ENCODE data around the gene TMEM236. TPM values are rescaled to one million over a fixed set of nuclear protein-coding genes. Genes with fewer than 3 reads are reported as not detected.

Gene TMEM236, protein sequence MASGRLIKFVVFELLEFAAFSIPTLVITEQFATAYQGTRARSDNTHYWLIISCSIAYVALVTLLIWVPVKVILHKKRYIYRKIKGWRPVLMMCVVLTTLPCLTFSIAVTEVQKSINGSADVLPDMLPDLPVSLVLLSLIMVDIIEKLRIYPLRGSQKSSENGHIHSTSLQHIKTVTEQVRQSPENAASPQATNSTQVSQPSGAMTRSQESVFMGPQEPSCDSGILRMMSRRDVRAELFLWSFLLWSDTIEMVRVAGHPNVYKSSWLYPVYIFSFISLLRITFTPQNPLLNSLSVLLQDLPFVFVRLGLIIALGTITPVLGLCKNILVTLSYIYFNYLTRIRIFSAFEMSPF
- under 1 TPM; 0.01 to 0.08 TPM for polyA plus RNA-seq

GRCh38 chr10:17751781-17752445 is at the start of gene TMEM236:
TSS of gene TMEM236 (plus strand) at chr10:17752201. CDS start at chr10:17752296, 95 bp downstream.
- Histone ChIP-seq H3K4me1 (ENCODE audit: control insufficient read depth in 2 of 2, insufficient read depth in 2 of 2, low read length in 1 of 2) (no peaks in the 10 kb centered on the region), H3K27ac (ENCODE audit: low read depth in 2 of 2, low read length in 1 of 2) (no peak within 1 kb of the TSS), H3K36me3 (ENCODE audit: control insufficient read depth in 2 of 2, insufficient read depth in 2 of 2, low read length in 1 of 2) (no peaks in the 10 kb centered on the region), H3K4me3 (ENCODE audit: low read depth in 1 of 2, low read length in 2 of 2) (no peak within 1 kb of the TSS), H3K27me3 (ENCODE audit: control insufficient read depth in 1 of 2, insufficient read depth in 2 of 2, low read length in 2 of 2) (no peaks in the 10 kb centered on the region), H3K9me3 (ENCODE audit: control insufficient read depth in 2 of 2, insufficient read depth in 1 of 2, low read depth in 1 of 2, low read length in 1 of 2) (no peaks in the 10 kb centered on the region)
- 70 to 72% methylated on average over 9 of the region's 9 CpGs for WGBS, 2 donors

GRCh38 chr10:17703706-17704105 is 48.3 kb upstream of the TMEM236 start:
- Histone ChIP-seq H3K27me3 (ENCODE audit: control insufficient read depth in 1 of 2, insufficient read depth in 2 of 2, low read length in 2 of 2) (no peaks in the 10 kb centered on the region), H3K4me1 (ENCODE audit: control insufficient read depth in 2 of 2, insufficient read depth in 2 of 2, low read length in 1 of 2) (no peaks in the 10 kb centered on the region), H3K9me3 (ENCODE audit: control insufficient read depth in 2 of 2, insufficient read depth in 1 of 2, low read depth in 1 of 2, low read length in 1 of 2) (no peaks in the 10 kb centered on the region), H3K4me3 (ENCODE audit: low read depth in 1 of 2, low read length in 2 of 2) (no peak overlapping the region), H3K36me3 (ENCODE audit: control insufficient read depth in 2 of 2, insufficient read depth in 2 of 2, low read length in 1 of 2) (peaks cover 0 to 4% of the 10 kb centered on the region in 2 donors), H3K27ac (ENCODE audit: low read depth in 2 of 2, low read length in 1 of 2) (no peak overlapping the region)
- WGBS, 2 donors: 96 to 97% methylated on average over 3 of the region's 3 CpGs

GRCh38 chr10:17708821-17709220 is 43.2 kb upstream of the TMEM236 start:
- H3K27ac ChIP-seq (ENCODE audit: low read depth in 2 of 2, low read length in 1 of 2): no peak overlapping the region
- 95 to 96% methylated on average over 10 of the region's 10 CpGs for WGBS, 2 donors
- no peaks in the 10 kb centered on the region for H3K4me1 ChIP-seq (ENCODE audit: control insufficient read depth in 2 of 2, insufficient read depth in 2 of 2, low read length in 1 of 2)
- no peak overlapping the region for H3K4me3 ChIP-seq (ENCODE audit: low read depth in 1 of 2, low read length in 2 of 2)
- H3K9me3 ChIP-seq (ENCODE audit: control insufficient read depth in 2 of 2, insufficient read depth in 1 of 2, low read depth in 1 of 2, low read length in 1 of 2): no peaks in the 10 kb centered on the region
- H3K36me3 ChIP-seq (ENCODE audit: control insufficient read depth in 2 of 2, insufficient read depth in 2 of 2, low read length in 1 of 2): peaks cover 14 to 19% of the 10 kb centered on the region in 2 donors
- H3K27me3 ChIP-seq (ENCODE audit: control insufficient read depth in 1 of 2, insufficient read depth in 2 of 2, low read length in 2 of 2): no peaks in the 10 kb centered on the region

- Histone ChIP-seq H3K9me3 (ENCODE audit: control insufficient read depth in 2 of 2, insufficient read depth in 1 of 2, low read depth in 1 of 2, low read length in 1 of 2) (no peaks in the 10 kb centered on the region), H3K36me3 (ENCODE audit: control insufficient read depth in 2 of 2, insufficient read depth in 2 of 2, low read length in 1 of 2) (peaks cover 16 to 21% of the 10 kb centered on the region in 2 donors), H3K4me1 (ENCODE audit: control insufficient read depth in 2 of 2, insufficient read depth in 2 of 2, low read length in 1 of 2) (no peaks in the 10 kb centered on the region), H3K27me3 (ENCODE audit: control insufficient read depth in 1 of 2, insufficient read depth in 2 of 2, low read length in 2 of 2) (no peaks in the 10 kb centered on the region), H3K27ac (ENCODE audit: low read depth in 2 of 2, low read length in 1 of 2) (no peak overlapping the region), H3K4me3 (ENCODE audit: low read depth in 1 of 2, low read length in 2 of 2) (no peak overlapping the region)
- 87 to 92% methylated on average over 5 of the region's 5 CpGs for WGBS, 2 donors
Measured at GRCh38 chr10:17709492-17709891, 42.5 kb upstream of the TMEM236 start.

DNA sequence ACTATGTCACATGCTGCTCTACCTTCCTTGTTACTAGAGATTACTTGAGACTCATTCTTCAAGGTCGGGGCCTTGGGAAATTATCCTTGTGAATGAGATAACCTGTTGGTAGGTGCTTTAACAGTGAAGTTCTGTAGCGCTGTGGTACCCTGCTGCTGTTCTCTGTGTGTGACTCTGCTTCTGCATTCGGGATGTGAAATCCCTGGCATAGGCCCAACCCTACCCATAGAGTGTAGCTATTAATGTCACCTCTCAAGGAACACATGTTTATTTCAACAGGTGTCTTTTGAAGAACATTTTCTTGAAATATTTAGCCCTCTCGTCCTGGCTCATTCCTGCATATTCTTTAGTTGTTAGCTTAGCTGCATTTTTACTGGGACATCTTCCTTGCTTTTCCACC is 41.8 kb upstream of the TMEM236 start:
- no peak overlapping the region for H3K4me3 ChIP-seq (ENCODE audit: low read depth in 1 of 2, low read length in 2 of 2)
- H3K4me1 ChIP-seq (ENCODE audit: control insufficient read depth in 2 of 2, insufficient read depth in 2 of 2, low read length in 1 of 2): no peaks in the 10 kb centered on the region
- H3K27ac ChIP-seq (ENCODE audit: low read depth in 2 of 2, low read length in 1 of 2): no peak overlapping the region
- H3K36me3 ChIP-seq (ENCODE audit: control insufficient read depth in 2 of 2, insufficient read depth in 2 of 2, low read length in 1 of 2): peaks cover 18 to 23% of the 10 kb centered on the region in 2 donors
- H3K9me3 ChIP-seq (ENCODE audit: control insufficient read depth in 2 of 2, insufficient read depth in 1 of 2, low read depth in 1 of 2, low read length in 1 of 2): no peaks in the 10 kb centered on the region
- H3K27me3 ChIP-seq (ENCODE audit: control insufficient read depth in 1 of 2, insufficient read depth in 2 of 2, low read length in 2 of 2): no peaks in the 10 kb centered on the region
- WGBS, 2 donors: 87 to 89% methylated on average over 4 of the region's 4 CpGs

- Histone ChIP-seq H3K4me3 (ENCODE audit: low read depth in 1 of 2, low read length in 2 of 2) (no peak overlapping the region), H3K27me3 (ENCODE audit: control insufficient read depth in 1 of 2, insufficient read depth in 2 of 2, low read length in 2 of 2) (no peaks in the 10 kb centered on the region), H3K4me1 (ENCODE audit: control insufficient read depth in 2 of 2, insufficient read depth in 2 of 2, low read length in 1 of 2) (no peaks in the 10 kb centered on the region), H3K27ac (ENCODE audit: low read depth in 2 of 2, low read length in 1 of 2) (no peak overlapping the region), H3K9me3 (ENCODE audit: control insufficient read depth in 2 of 2, insufficient read depth in 1 of 2, low read depth in 1 of 2, low read length in 1 of 2) (no peaks in the 10 kb centered on the region), H3K36me3 (ENCODE audit: control insufficient read depth in 2 of 2, insufficient read depth in 2 of 2, low read length in 1 of 2) (peaks cover 18 to 21% of the 10 kb centered on the region in 2 donors)
- 93 to 96% methylated on average over 5 of the region's 5 CpGs for WGBS, 2 donors
Measured at GRCh38 chr10:17712053-17712452, 39.9 kb upstream of the TMEM236 start.

DNA sequence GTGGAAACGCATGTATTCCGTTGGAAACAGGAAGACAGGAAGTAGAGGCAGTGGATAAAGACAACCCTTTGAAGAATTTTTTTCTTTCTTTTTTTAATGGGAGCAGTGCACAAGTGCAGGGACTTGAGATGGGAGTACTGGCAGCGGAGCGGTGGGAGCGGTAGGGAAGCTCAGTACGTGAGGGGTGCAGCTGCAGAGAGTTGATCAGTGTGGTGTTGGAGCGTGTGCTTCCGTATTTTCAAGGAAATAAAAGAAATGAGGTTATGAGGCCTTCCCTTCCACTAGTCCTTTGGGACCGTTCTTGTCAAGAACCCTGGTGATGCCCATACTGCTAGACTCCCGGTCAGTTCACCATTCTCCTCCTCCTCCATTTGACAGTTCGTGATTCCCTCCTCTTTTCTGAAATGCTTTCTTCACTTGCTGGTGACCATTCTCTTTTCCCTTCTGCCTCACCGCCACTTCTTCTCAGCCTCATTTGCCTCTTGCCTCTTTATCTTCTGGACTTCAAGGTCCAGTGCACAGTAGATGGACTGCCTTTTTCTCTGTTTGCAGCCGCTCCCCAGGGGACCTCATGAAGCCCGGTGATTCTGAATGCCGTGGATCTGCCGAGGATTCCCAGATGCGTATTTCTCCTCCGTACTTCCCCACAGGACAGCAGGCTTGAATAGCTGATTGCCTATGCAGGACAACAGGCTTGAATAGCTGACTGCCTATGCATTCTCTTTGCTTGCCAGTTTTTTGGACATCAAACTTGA is 39.1 kb upstream of the TMEM236 start:
- 87 to 90% methylated on average over 18 of the region's 18 CpGs for WGBS, 2 donors
- H3K27ac ChIP-seq (ENCODE audit: low read depth in 2 of 2, low read length in 1 of 2): no peak overlapping the region
- H3K4me1 ChIP-seq (ENCODE audit: control insufficient read depth in 2 of 2, insufficient read depth in 2 of 2, low read length in 1 of 2): no peaks in the 10 kb centered on the region
- H3K9me3 ChIP-seq (ENCODE audit: control insufficient read depth in 2 of 2, insufficient read depth in 1 of 2, low read depth in 1 of 2, low read length in 1 of 2): no peaks in the 10 kb centered on the region
- H3K4me3 ChIP-seq (ENCODE audit: low read depth in 1 of 2, low read length in 2 of 2): no peak overlapping the region
- peaks cover 18 to 21% of the 10 kb centered on the region in 2 donors for H3K36me3 ChIP-seq (ENCODE audit: control insufficient read depth in 2 of 2, insufficient read depth in 2 of 2, low read length in 1 of 2)
- H3K27me3 ChIP-seq (ENCODE audit: control insufficient read depth in 1 of 2, insufficient read depth in 2 of 2, low read length in 2 of 2): no peaks in the 10 kb centered on the region

DNA sequence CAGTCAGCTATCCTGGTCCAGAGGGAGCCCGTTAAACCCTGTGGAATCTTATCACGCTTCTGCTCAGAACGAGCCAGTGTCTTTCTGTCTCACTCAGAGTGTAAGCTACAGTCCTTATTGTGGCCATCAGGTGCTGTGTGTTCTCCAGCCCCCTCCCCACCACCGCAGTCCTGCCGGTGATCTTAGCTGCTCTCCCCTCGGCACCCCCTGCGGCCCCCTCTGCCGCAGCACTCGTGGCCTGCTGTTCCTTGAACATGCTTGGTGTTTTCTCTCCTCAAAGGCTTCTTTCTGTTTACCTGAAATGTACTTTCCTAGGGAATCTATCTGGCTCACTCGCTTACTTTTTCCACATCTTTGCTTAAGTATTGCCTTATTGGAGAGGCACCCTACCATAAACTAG is 38.2 kb upstream of the TMEM236 start:
- Histone ChIP-seq H3K9me3 (ENCODE audit: control insufficient read depth in 2 of 2, insufficient read depth in 1 of 2, low read depth in 1 of 2, low read length in 1 of 2) (no peaks in the 10 kb centered on the region), H3K27me3 (ENCODE audit: control insufficient read depth in 1 of 2, insufficient read depth in 2 of 2, low read length in 2 of 2) (no peaks in the 10 kb centered on the region), H3K36me3 (ENCODE audit: control insufficient read depth in 2 of 2, insufficient read depth in 2 of 2, low read length in 1 of 2) (peaks cover 18% of the 10 kb centered on the region in 2 donors), H3K27ac (ENCODE audit: low read depth in 2 of 2, low read length in 1 of 2) (no peak overlapping the region), H3K4me3 (ENCODE audit: low read depth in 1 of 2, low read length in 2 of 2) (no peak overlapping the region), H3K4me1 (ENCODE audit: control insufficient read depth in 2 of 2, insufficient read depth in 2 of 2, low read length in 1 of 2) (no peaks in the 10 kb centered on the region)
- WGBS, 2 donors: 95% methylated on average over 10 of the region's 10 CpGs

DNA sequence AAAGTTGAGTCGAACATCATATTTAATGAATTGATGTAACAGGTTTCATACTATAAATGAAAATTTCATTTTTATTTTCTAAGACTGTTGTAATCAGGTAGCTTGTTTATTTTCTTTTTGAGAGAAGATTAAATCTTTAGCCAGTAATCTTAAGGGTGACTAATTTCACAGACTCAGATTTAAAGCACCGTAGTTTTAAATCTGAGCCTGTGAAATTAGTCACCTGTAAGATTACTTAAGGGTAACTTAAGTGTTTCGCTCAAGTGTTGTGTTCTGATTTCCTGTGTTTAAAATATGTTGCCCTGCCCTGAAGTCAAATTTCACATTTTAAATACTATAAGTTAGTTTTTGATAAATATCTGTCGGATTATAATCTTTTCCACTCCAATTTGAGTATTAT is 35.8 kb upstream of the TMEM236 start:
- H3K27ac ChIP-seq (ENCODE audit: low read depth in 2 of 2, low read length in 1 of 2): no peak overlapping the region
- H3K4me3 ChIP-seq (ENCODE audit: low read depth in 1 of 2, low read length in 2 of 2): no peak overlapping the region
- no peaks in the 10 kb centered on the region for H3K4me1 ChIP-seq (ENCODE audit: control insufficient read depth in 2 of 2, insufficient read depth in 2 of 2, low read length in 1 of 2)
- WGBS, 2 donors: 88 to 89% methylated on average over 4 of the region's 4 CpGs
- peaks cover 9 to 12% of the 10 kb centered on the region in 2 donors for H3K36me3 ChIP-seq (ENCODE audit: control insufficient read depth in 2 of 2, insufficient read depth in 2 of 2, low read length in 1 of 2)
- no peaks in the 10 kb centered on the region for H3K9me3 ChIP-seq (ENCODE audit: control insufficient read depth in 2 of 2, insufficient read depth in 1 of 2, low read depth in 1 of 2, low read length in 1 of 2)
- H3K27me3 ChIP-seq (ENCODE audit: control insufficient read depth in 1 of 2, insufficient read depth in 2 of 2, low read length in 2 of 2): no peaks in the 10 kb centered on the region

All from esophagus (tissue), 2 donors.